Choroid plexus epithelial cell (primary cell): ENCODE data around the gene CCL11.
A peak's percentile ranks its signal among the peaks of the same experiment; 100 is the strongest.

ENCODE experiments used
- DNase-seq: peaks from one replicate; pipeline ENCODE4 v3.0.0-alpha.2; 2010; ENCODE audit warnings: low read depth
- H3K4me3 ChIP-seq: 2 replicates; pipeline ENCODE4 v1.5.1; 2011; ENCODE audit warnings: low read depth, mild to moderate bottlenecking, control low read depth, low read length, moderate library complexity
- TF ChIP-seq, protein P1 (sequence below): conservative IDR thresholded peaks from 2 replicates; pipeline ENCODE4 v1.5.1; 2011; ENCODE audit warnings: low read depth, mild to moderate bottlenecking, control low read depth, inconsistent platforms, low read length, moderate library complexity

CCL11 gene

GRCh38 chr17:34245351-34245905, 40.1 kb upstream of the CCL11 start:
- DNase-seq: no peak
- no peak overlapping the region for H3K4me3 ChIP-seq
- TF ChIP-seq, protein P1, sequence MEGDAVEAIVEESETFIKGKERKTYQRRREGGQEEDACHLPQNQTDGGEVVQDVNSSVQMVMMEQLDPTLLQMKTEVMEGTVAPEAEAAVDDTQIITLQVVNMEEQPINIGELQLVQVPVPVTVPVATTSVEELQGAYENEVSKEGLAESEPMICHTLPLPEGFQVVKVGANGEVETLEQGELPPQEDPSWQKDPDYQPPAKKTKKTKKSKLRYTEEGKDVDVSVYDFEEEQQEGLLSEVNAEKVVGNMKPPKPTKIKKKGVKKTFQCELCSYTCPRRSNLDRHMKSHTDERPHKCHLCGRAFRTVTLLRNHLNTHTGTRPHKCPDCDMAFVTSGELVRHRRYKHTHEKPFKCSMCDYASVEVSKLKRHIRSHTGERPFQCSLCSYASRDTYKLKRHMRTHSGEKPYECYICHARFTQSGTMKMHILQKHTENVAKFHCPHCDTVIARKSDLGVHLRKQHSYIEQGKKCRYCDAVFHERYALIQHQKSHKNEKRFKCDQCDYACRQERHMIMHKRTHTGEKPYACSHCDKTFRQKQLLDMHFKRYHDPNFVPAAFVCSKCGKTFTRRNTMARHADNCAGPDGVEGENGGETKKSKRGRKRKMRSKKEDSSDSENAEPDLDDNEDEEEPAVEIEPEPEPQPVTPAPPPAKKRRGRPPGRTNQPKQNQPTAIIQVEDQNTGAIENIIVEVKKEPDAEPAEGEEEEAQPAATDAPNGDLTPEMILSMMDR: no peak

- DNase-seq: no peak
- no peak overlapping the region for H3K4me3 ChIP-seq
- TF ChIP-seq, protein P1: no peak
Observed at GRCh38 chr17:34246446-34246845, 39.1 kb upstream of the CCL11 start.

- H3K4me3 ChIP-seq: no peak overlapping the region
- DNase-seq: no peak
- TF ChIP-seq, protein P1: no peak
Observed at GRCh38 chr17:34246881-34247280, 38.7 kb upstream of the CCL11 start.

DNA sequence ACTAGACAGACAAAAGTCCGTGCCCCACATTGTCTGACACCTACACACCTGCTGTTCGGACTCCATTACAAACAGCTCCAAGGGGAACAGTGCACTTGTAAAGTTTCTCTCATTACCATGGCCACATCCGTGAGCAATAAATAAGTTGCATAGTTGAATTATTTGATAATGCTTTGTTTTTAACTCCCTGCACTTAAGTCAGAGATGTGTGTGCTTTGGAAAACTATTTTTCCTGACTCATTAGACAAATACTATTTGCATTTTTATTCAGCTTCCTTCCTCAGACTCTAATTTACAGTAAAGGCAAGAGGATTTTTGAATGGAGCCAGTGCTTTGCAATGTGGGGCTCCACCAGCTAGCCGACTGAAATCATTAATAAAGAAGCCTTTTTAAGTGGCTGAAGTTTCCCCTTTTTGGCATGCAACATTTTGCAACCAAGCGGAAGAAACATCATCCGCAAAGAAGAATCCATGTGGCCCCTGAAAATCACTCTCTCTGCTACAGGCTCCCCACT, 37.0 kb upstream of the CCL11 start:
- TF ChIP-seq, protein P1: no peak
- H3K4me3 ChIP-seq: no peak overlapping the region
- peak; percentile 63 for DNase-seq

- no peak overlapping the region for H3K4me3 ChIP-seq
- TF ChIP-seq, protein P1: no peak
- no peak for DNase-seq
Observed at GRCh38 chr17:34249061-34249460, 36.5 kb upstream of the CCL11 start.

GRCh38 chr17:34249478-34249877, 36.1 kb upstream of the CCL11 start:
- no peak for DNase-seq
- no peak overlapping the region for H3K4me3 ChIP-seq
- TF ChIP-seq, protein P1: no peak

DNA sequence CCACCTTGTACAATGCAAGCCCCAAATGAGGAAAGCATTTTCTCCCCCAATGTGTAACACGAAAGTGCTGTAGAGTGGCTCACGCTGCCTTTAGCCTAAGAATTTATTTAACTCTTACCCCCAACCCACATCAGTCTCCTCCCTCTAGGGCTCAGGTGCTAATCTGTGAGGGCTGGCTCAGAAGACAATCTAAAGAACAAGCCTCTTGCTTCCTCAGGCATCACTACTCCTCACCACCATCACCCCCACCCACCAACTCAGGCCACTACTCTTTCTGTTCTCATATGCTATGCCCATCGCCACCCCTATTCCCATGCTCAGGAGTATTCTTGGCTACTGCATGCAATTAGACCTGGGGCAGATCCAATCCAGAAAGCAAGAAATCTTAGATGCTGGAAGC, 34.4 kb upstream of the CCL11 start:
- TF ChIP-seq, protein P1: no peak
- no peak overlapping the region for H3K4me3 ChIP-seq
- DNase-seq: no peak
